Measurements from ENCODE around the gene LHPP.

- TF ChIP-seq CTCF (tag by site-specific recombination; IDR thresholded peaks at IDR 0.05) (no peak), ZFP3 (tag by site-specific recombination; IDR thresholded peaks at IDR 0.05; ENCODE audit: low read depth) (no peak), ZNF433 (tag by site-specific recombination; IDR thresholded peaks at IDR 0.05; ENCODE audit: low read depth) (no peak), ZNF449 (tag by site-specific recombination; IDR thresholded peaks at IDR 0.05) (no peak), ZNF10 (tag by site-specific recombination; IDR thresholded peaks at IDR 0.05) (no peak)
Observed at GRCh38 chr10:124468624-124469023, 7.0 kb downstream of the LHPP start.
